SH-SY5Y (cell line): Measurements from ENCODE around the gene GLB1L.

Experiments
- GATA2 ChIP-seq: IDR thresholded peaks from 2 replicates; pipeline ENCODE4 v1.6.1; 2011; ENCODE audit warnings: mild to moderate bottlenecking, low read depth, low read length
- GATA3 ChIP-seq: IDR thresholded peaks from 2 replicates; pipeline ENCODE4 v1.6.1; 2011; ENCODE audit warnings: low read depth, mild to moderate bottlenecking, low read length, moderate library complexity

GLB1L gene

DNA sequence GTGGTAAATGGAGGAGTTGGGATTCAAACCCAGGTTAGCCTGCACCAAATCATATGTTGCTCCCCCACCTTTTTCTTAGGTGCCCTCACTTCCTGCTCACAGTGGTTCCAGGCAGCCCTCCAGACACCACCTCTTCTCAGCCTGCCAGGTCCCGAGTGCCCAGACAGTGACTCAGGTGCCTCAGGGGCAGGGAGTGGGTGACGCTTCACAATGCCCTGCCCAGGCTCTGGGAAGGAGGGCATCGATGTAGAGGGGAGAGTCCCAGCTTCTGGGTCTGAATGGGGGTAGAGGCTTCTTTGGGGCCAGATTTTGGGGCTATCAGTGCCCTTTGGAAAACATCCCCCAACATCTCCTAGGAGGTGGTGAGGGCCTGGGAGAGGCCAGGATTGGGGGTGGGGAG, 28.7 kb upstream of the GLB1L start:
- no peak for TF ChIP-seq GATA3
- no peak for TF ChIP-seq GATA2

DNA sequence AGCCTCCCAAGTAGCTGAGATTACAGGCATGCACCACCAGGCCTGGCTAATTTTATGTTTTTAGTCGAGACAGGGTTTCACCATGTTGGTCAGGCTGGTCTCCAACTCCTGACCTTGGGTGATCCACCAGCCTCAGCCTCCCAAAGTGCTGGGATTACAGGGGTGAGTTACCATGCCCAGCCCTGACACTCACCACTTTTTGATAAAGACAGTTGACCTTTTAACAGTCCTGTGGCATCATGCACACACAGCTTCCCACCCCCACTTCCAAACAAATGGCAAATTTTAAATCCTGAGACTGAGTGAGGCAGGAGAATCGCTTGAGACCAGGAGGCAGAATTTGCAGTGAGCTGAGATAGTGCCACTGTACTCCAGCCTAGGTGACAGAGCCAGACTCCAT, 27.8 kb upstream of the GLB1L start:
- no peak for TF ChIP-seq GATA3
- no peak for TF ChIP-seq GATA2

DNA sequence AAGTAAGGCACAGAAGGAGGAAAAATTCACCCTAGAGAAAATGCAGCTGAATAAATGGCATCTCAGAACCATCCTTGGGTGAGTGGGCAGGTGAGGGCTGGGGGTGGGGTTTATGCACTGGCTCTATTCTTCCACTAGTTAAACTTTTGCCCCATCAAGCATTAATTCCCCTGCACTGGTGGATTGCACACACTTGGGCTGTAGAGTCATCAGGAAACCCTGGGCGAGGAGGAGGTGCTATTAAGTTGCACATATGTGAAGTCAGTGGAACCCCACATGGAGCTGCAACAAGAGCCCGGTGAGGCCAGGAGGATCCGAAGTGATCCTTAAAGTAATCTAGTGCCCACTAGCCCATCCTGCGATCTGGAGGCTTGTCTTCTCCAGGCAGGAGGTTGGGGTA, 27.1 kb upstream of the GLB1L start:
- TF ChIP-seq GATA3 (no peak), GATA2 (no peak)

DNA sequence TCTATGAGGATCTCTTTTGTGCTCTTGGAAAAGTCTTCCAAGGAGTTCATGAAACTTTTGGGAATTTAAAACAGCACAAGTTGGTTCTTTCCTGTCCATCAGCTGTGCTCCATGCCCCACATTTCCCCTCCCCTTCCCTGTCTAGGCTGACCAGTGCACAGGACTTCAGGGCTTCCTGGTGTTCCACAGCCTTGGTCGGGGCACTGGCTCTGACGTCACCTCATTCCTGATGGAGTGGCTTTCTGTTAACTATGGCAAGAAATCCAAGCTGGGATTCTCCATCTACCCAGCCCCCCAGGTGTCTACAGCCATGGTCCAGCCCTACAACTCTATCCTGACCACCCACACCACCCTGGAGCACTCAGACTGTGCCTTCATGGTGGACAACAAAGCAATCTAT, 25.8 kb upstream of the GLB1L start:
- no peak for TF ChIP-seq GATA3
- no peak for TF ChIP-seq GATA2

DNA sequence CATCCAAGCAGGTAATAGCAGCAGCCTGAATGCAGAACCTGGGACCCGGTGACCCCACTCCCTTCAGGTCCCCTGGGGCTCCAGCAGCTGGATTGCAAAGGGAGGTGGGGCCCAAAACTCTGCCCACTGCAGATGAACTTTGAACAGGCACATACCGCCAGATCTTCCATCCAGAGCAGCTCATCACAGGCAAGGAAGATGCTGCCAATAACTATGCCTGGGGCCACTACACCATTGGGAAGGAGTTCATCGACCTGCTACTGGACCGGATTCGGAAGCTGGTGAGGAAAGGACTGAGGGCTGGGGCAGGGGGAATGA, 24.8 kb upstream of the GLB1L start:
- no peak for TF ChIP-seq GATA3
- TF ChIP-seq GATA2 = no peak

DNA sequence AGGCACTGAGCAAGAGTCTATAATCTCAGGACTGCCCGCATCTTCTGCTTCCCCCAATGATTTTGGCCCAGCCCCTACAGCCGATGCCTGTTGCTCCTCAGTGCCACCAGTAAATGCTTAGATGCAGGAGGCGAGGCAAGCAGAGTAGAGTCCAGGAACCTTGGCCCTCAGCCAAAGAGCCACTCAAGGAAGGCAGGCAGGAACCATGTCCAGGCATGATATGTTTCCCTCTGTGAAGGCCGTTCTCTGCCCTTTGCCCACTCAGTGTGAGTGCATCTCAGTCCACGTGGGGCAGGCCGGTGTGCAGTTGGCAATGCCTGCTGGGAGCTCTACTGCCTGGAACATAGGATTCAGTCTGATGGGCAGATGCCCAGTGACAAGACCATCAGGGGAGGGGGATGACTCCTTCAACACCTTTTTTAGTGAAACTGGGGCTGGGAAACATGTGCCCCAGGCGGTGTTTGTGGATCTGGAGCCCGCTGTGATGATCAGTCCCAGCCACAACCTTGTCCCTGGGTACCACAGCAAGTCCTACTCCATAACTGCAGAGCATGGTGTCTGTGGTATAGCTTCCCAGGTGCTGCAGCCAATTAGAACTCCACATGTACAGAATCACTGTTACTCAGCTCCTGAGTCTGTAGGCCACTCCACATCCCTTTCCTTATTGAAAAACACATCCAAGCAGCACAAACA, 24.3 kb upstream of the GLB1L start:
- no peak for TF ChIP-seq GATA3
- TF ChIP-seq GATA2 = no peak

DNA sequence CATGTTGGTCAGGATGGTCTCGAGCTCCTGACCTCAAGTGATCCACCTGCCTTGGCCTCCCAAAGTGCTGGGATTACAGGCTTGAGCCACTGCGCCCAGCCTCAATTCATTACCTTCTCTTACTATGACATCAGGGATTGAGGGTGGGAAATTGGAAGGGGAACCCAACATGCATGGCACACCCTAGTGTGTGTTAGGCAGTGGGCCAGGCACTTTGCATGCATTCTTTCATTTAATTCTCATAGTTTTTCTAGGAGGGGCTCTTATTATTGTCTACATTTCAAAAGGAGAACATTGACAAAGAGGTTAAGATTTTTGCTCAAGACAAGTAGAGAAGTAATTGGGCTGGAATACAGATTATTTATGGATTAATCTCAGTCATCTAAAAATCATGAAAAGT, 23.1 kb upstream of the GLB1L start:
- TF ChIP-seq GATA3 = no peak
- TF ChIP-seq GATA2 = no peak

DNA sequence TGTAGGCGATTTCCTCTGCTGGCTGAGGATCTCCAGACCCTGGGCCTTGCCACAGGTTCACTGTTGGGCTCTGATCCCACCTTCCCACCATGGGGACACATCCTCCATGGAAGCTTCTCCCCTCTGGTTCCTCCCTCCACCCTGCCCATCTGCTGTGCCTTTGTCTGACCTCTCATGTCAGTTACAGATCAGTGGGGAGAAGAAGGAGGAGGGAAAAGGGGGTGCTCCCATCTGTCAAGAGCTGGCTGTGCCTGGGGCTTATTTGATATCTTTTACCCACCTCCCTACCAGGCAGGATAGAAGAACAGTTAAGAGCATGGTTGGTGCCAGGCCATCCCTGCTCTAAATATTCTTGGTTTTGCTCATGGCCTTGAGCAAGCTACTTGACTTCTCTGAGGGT, 21.6 kb upstream of the GLB1L start:
- no peak for TF ChIP-seq GATA3
- TF ChIP-seq GATA2 = no peak

DNA sequence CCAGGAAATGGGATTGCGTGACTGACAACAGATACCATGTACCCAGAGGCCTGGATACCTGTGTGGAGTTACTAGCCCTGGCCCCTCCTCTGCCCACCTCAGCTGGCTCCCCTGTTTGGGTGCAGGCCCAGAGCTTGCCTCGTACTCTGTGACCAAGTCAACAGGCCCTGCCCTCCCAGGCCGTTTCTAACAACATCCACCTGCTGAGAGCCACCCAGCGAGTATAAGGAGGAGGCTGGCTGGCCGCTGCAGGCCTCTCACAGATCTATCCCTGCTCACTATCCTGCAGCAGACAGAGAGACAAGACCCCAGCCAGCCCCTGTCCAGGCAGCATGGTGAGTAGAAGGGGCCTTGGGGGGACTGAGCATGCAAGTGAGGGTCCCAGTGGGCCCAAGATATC, 21.0 kb upstream of the GLB1L start:
- TF ChIP-seq GATA3 (no peak), GATA2 (no peak)

DNA sequence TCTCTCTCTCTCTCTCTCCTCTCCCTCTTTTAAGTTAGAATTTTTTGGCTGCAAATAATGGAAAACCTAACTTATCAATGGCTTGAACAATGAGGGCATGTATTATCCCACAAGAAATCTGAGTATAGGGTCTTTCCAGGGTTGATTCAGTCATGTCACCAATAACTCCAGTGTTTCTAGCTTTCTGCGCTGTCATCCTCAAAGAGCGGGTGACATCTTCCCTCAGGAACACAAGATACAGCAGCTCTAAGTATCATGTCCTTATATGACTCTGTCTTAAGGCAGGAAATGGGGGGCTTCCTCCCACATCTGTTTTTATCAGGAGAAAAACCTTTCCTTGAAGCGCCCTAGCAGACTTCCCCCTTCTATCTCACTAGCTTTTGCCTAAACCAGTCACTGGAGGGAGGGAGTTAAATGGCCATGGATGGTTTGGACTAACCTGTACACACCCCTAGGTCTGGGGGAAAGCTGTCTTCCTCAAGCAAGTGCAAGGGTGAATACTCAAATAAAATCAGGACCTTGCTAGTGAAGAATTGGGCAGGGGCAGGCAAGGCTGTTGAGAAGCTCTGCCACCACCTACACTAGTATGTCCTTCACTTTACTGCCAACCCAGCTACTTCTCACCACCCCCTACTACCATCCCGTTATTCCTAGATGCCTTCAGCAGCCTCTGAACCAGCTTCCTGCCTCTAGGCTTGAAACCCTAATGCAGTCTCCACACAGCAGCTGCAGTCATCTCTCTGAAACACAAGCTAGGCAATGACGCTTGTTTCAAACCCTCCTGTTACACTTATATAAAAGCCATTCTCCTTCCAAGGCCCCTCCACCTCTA, 16.0 kb upstream of the GLB1L start:
- TF ChIP-seq GATA3 = no peak
- no peak for TF ChIP-seq GATA2

DNA sequence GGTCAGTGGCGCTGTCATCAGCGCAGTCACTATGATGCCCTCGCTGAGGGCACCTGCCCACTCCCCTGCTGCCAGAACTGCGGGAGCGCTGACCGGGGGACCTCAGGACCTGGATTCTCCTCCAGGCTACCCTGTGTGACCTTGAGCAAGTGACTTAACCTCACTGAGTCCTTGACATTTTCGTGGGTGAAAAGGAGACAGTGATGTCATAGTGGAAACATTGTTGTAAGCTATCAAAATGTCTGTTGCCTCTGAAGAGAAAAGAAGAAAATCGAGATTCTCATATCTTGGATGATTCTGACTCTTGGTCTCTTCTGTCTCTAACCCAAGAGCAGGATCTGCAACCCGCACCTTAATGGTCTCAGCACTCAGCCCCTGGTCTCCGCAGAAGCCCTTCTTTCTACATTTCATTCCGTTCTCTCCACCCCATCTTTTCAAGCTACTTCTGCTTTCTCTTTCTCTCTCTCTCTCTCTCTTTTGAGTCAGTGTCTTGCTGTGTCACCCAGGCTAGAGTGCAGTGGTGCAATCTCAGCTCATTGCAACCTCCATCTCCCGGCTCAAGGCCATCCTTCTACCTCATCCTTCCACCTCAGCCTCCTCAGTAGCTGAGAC, 9.5 kb upstream of the GLB1L start:
- TF ChIP-seq GATA3 (no peak), GATA2 (no peak)

DNA sequence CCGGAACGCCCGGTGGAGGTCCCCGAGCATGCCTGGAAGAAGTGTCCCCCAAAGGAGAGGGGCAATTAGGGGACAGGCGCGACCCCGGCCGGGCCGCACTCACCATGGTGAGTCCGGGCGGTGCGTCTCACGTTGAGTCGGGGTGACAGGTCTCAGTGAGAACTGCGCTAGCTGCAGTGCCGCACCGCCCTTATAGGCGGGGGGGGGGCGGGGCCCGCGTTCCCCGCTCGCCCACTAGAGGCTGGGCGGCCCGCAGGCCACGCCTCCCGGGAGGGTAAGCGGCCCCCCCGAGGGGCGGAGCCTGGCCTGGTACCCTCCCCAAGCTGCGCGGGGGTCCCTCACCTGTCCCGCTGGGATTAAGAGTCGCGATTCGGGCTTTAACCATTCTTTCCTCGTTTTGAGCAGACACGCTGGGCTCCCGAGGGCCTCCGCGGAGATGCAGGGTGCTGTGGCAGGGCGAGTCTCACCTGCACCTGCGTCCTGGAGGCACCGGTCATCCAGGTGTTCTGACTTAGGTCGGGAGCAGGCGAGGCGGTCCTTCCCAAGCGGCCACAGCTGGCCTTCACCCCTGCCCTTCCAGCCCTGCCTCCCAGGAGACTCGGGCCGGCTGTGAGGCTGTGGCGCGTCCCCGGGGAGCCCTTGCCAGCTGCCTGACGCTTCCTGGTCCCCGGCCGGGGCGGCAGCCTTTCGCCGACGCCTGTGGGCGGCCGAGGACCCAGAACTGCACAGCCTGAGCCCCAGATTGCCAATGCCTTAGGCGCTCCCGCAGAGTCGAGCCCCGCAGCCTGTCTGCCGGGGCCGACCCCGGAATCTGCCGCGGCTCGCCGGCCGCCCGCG, 8.7 kb upstream of the GLB1L start, which contains the start of gene TUBA4A:
Gene TUBA4A, minus strand, starts transcription at position 166 of the 837 bp plus-strand sequence. Its CDS starts 60 bp downstream, at position 106.
- TF ChIP-seq GATA2 (no peak), GATA3 (no peak)

DNA sequence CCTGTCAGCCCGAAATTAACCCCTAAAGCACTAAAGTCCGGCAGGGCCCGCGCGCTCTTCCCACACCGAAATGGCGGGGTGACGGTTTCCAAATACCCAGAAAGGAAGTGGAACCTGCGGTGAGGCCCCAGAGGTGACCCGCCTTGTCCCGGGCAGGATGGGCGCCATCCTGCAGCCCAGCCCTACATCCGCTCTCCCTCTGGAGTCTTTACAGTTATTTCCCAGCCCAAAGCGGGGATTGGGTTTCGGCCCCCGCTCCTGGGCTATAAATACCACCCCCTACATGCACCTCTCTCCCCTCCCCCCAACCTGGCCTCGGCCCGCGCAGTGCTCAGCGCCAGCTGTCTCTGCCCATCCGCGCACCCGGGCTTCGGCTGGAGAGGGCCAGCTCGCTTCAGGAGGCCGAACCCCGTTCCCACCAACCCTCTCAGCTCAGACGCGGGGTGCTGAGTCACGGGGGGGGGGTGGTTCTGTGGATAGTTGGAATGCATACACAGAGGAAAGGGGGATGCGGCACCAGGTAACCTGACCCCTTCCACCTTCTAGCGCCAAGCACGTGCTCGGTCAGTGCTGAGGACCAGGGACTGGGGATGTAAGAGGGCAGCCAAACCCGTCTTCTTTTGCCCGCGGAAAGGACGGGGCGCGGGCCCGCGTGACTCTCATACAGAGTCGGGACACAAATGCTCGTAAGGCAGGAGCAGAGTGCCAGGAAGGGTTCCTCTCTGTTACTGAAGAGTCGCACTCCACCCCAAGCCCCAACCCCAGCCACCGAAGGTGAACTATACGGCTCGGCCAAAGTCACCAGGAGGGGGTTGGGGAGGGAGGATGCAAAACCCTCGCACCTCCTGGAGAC, 7.9 kb upstream of the GLB1L start, which contains the start of gene TUBA4B:
Gene TUBA4B, plus strand, starts transcription at position 344 of the 853 bp plus-strand sequence. Its CDS starts 165 bp downstream, at position 509.
- TF ChIP-seq GATA3 (no peak), GATA2 (no peak)

DNA sequence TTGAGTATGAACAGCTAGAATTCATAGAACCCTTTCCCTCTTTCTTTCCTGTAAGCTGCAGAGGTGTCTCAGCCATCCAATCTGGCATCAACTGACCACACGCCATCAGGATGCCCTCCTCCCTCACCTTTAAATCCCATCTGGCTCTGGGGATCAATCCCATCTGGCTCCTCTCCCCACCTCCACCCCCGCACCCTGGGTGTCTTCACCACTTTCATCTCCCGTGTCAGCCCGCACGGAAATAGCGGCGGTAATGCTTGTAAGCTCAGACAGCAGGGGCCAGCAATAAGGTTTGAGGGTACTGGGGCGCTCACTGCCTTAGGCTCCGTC, 7.3 kb upstream of the GLB1L start:
- TF ChIP-seq GATA2 = no peak
- TF ChIP-seq GATA3 = no peak
